Fibroblast of peridontal ligament (primary cell): ENCODE data around the gene ARHGEF28.

Source experiments
- DNase-seq: peaks from one replicate; pipeline ENCODE4 v3.0.0-alpha.2; 2010; ENCODE audit errors: extremely low read depth

The ARHGEF28 gene

DNA sequence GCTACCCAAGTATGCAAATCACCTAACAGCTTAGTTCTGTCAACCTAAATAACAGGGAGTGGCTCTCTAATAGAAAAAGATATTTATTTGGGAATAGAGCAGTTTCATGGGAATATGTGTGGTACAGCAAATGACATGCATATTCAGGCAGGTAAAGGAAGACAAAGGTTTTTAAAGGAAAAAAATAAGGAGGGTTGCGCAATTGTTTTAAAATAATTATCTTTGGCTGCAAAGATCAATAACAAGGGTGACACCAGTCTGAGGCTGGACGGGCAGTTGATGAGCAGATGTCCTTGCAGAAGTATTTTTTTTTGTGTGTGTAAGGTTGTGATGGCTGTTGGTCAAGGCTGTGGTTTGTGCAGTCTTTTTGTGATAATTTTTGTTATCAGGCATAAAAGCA lies 332.0 kb downstream of the ARHGEF28 start:
- DNase-seq, result no peak

- no peak for DNase-seq
Measured at GRCh38 chr5:73960023-73960422, 334.0 kb downstream of the ARHGEF28 start.

GRCh38 chr5:73960426-73960825 lies 334.4 kb downstream of the ARHGEF28 start:
- DNase-seq, result no peak

- peak; percentile 16 for DNase-seq
Measured at GRCh38 chr5:73962801-73963425, 336.9 kb downstream of the ARHGEF28 start.

DNA sequence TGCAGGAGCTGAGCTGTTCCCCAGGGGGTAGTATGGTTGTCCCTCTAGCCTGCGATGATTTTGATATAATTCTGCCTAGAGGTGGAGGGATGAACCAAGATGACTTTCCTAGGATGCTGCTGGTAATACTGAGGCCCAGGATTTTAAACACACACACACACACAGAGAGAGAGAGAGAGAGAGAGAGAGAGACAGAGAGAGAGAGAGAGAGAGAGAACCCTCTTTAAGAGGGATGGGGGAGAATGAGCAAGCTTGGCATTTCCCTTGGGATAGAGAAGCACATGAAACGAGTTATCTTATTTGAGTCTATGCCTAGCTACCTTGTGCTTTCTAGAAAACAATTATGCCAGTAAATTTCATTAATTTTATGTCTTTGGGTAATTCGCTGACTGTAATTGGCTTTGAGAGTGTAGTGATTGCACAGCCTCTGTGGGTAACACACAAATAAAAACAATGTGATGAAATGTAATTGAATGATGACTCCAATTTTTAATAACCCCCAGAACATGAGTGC lies 338.4 kb downstream of the ARHGEF28 start:
- DNase-seq, result no peak

- DNase-seq, result peak; percentile 74
Measured at GRCh38 chr5:73966451-73966850, 340.5 kb downstream of the ARHGEF28 start.

- no peak for DNase-seq
Measured at GRCh38 chr5:73967347-73967746, 341.4 kb downstream of the ARHGEF28 start.

DNA sequence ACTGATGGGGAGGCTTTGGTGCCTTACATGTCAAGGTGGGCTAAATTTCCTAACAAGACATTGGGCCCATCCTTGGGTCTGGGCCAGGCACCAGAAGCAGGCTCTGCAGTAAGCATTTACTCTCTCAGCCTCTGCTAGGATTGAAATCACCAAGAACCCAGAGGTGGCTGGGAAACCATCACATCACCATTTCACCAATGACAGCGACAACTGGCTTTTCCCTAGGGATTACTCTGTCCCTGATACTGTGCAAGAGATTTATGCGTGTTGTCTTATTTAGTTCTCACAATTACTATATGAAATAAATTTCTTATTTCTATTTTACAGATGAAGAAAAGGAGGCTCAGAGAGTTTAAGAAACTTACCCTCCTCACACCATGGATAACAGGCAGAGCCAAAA lies 342.2 kb downstream of the ARHGEF28 start:
- no peak for DNase-seq

GRCh38 chr5:73968729-73969128 lies 342.7 kb downstream of the ARHGEF28 start:
- DNase-seq, result peak; percentile 20

GRCh38 chr5:73969195-73970036 lies 343.4 kb downstream of the ARHGEF28 start:
- DNase-seq, result no peak

- no peak for DNase-seq
Measured at GRCh38 chr5:73971326-73971725, 345.3 kb downstream of the ARHGEF28 start.

DNA sequence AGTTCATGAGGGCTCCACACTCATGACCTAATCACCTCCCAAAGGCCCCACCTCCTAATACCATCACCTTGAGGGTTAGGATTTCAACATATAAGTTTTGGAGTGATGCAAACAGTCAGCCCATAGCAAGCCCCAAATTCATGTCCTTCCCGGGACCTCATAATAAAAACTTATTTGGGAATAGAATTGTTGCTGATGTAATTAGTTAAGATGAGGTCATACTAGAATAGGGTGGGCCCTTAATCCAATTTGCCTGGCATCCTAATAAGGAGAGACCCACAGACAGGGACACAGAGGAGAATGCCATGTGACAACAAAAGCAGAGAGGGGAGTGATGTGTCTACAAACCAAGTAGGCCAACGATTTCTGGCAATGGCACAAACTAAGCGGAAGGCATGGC lies 347.1 kb downstream of the ARHGEF28 start:
- no peak for DNase-seq

DNA sequence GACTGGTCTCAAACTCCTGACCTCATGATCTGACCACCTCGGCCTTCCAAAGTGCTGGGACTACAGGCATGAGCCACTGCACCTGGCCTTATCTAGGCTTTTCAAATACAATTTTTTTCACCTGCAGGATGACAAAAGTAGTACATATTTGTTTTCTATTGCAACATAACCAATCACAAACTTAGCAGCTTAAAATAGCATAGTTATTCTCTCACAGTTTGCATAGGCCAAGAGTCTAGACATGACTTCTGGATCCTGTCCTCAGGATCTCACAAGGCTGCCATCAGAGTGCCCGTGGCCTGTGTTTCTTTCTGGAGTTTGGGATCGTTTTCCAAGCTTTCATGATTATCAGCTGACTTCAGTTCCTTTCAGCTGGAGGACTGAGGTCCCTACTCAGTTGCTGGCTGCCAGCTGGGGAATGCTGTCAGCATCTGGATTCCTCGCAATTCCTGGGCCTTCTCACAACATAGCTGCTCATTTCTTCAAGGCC lies 348.9 kb downstream of the ARHGEF28 start:
- DNase-seq, result no peak

GRCh38 chr5:73975845-73976244 lies 349.8 kb downstream of the ARHGEF28 start:
- no peak for DNase-seq

GRCh38 chr5:73977146-73977545 lies 351.1 kb downstream of the ARHGEF28 start:
- no peak for DNase-seq

- DNase-seq, result no peak
Measured at GRCh38 chr5:73979321-73979720, 353.3 kb downstream of the ARHGEF28 start.

- DNase-seq, result no peak
Measured at GRCh38 chr5:73981704-73982103, 355.7 kb downstream of the ARHGEF28 start.

GRCh38 chr5:73983644-73984043 lies 357.6 kb downstream of the ARHGEF28 start:
- DNase-seq, result no peak

- DNase-seq, result peak; percentile 23
Measured at GRCh38 chr5:73985145-73985544, 359.1 kb downstream of the ARHGEF28 start.

GRCh38 chr5:73986729-73987128 lies 360.7 kb downstream of the ARHGEF28 start:
- DNase-seq, result no peak

GRCh38 chr5:73987915-73988314 lies 361.9 kb downstream of the ARHGEF28 start:
- DNase-seq, result no peak

DNA sequence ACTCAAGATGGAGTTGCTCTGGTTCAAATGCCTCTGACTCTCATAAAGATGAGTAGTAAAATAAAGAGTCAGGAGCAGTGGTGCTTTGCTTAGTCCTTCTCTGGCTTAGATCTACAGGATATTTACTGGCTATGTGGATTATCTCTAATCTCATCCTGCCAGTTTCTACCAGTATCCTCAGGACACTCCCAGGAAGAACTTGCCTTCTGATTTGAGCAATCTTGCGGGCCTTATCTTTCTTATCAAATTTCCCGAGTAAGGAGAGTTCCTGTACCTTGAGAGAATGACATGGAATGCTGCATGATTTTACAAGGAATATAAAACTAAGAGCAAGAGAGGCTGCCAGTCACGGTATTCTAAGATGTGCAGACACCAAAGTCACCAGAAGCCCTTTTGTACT lies 364.0 kb downstream of the ARHGEF28 start:
- no peak for DNase-seq
